Measurements from ENCODE around the gene ERP27.

The ERP27 gene

DNA sequence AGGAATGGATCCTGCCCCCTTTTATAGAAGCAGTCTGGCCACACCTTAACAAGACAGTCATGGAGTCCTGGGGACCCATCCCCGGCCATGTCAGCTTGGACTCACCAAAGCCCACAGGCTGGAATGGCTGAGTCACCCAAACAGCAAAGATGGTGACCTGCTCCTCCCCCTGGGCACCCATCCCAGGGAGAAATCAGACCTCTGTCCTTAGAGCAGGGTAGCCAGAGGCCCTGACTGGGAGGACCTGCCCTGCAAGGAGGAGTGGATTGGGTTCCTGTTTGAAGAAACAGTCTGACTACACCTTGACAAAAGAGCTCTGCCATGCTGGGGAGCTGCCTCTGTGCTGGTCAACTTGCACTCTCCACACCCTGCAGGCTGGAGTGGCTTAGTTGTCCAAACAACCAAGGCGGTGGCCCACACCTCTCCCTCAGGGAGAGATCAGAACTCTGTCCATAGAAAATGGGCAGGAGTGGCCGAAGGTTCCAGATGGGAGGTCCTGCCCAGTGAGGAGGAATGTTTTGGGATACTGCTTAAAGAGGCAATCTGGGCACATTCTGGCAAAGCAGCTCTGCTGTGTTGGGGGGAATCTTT is 69.3 kb downstream of the ERP27 start:
- DNase-seq (ENCODE audit: low read depth) = no peak
